ENCODE measurements around the gene PRPS1L1.

DNA sequence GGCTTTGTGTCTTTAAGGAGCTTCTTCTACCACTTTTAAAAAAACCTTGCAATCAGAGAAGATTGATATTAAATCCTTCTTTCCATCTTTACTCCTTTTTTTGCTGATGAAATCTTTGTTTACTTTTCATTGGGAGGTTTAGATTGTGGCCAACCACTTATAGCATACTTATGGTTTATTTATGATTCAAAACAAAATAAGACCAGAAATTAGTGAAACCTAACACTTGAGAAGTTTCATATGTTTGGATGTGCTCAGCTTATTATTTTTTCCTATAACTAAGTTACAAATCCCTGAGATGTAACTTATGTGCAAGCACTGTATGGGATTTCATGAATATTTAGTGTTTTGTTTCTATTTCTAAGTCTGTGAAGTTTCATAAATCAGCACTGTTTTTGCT, 13.5 kb upstream of the PRPS1L1 start:
- no peak for TF ChIP-seq POLR2AphosphoS5 (IDR thresholded peaks at IDR 0.05; ENCODE audit: borderline replicate concordance, low read depth, low read length)
- no peak for TF ChIP-seq EZH2 (IDR thresholded peaks at IDR 0.05)
- no peak for TF ChIP-seq FOXP2 (optimal IDR thresholded peaks at IDR 0.05; ENCODE audit: control extremely low read depth, extremely low read length, insufficient read depth)

Measured in SK-N-MC (cell line).